Measurements from ENCODE around the gene GLB1L2. TPM values are rescaled to one million over a fixed set of nuclear protein-coding genes. Genes with fewer than 3 reads are reported as not detected.

The GLB1L2 gene
- total and polyA plus RNA-seq, 7 experiments from 2014 or later = 0.26 to 2.4 (median 1.4) TPM

- ChIA-PET POLR2A (no interaction called here), CTCF (interaction anchor here (0.7 kb wide), 1 partner anchor 12 kb away, joined by 4 read pairs; no protein-coding TSS in a partner anchor)
- H3K4me3 Mint-ChIP-seq = no peak overlapping the region
- H3K4me1 ChIP-seq (ENCODE audit: control insufficient read depth in 2 of 2, insufficient read depth in 2 of 2, low read length in 2 of 2) = no peaks in the 10 kb centered on the region
- intact Hi-C loops (cut with micrococcal nuclease) = no loop called here
- DNase-seq = no peak
- no peaks in the 10 kb centered on the region for H3K36me3 ChIP-seq (ENCODE audit: control insufficient read depth in 2 of 3, insufficient read depth in 3 of 3, low read length in 3 of 3)
- no peak for ATAC-seq
- H3K27me3 ChIP-seq (ENCODE audit: control insufficient read depth in 2 of 2, insufficient read depth in 2 of 2, low read length in 2 of 2) = no peaks in the 10 kb centered on the region
- H3K4me1 Mint-ChIP-seq = peaks cover 0 to 4% (median 0%) of the 10 kb centered on the region in 7 donors
- no peaks in the 10 kb centered on the region for H3K9me3 ChIP-seq (ENCODE audit: control insufficient read depth in 2 of 3, low read length in 3 of 3)
- no peaks in the 10 kb centered on the region for H3K36me3 Mint-ChIP-seq
- peaks cover 3 to 30% (median 10%) of the 10 kb centered on the region in 5 donors for H3K27me3 Mint-ChIP-seq
- no peak overlapping the region for H3K4me3 ChIP-seq (ENCODE audit: low read length)
- H3K9me3 Mint-ChIP-seq = no peaks in the 10 kb centered on the region
- H3K27ac Mint-ChIP-seq = no peak overlapping the region
- no peak overlapping the region for H3K27ac ChIP-seq (ENCODE audit: low read depth, low read length)
These were observed 67.0 kb downstream of the GLB1L2 start for GRCh38 chr11:134398644-134399292.

GRCh38 chr11:134399293-134399654 is 67.5 kb downstream of the GLB1L2 start:
- peaks cover 0 to 4% (median 0%) of the 10 kb centered on the region in 7 donors for H3K4me1 Mint-ChIP-seq
- Histone ChIP-seq H3K27ac (ENCODE audit: low read depth, low read length) (no peak overlapping the region), H3K9me3 (ENCODE audit: control insufficient read depth in 2 of 3, low read length in 3 of 3) (no peaks in the 10 kb centered on the region), H3K4me1 (ENCODE audit: control insufficient read depth in 2 of 2, insufficient read depth in 2 of 2, low read length in 2 of 2) (no peaks in the 10 kb centered on the region), H3K27me3 (ENCODE audit: control insufficient read depth in 2 of 2, insufficient read depth in 2 of 2, low read length in 2 of 2) (no peaks in the 10 kb centered on the region), H3K4me3 (ENCODE audit: low read length) (no peak overlapping the region), H3K36me3 (ENCODE audit: control insufficient read depth in 2 of 3, insufficient read depth in 3 of 3, low read length in 3 of 3) (no peaks in the 10 kb centered on the region)
- POLR2A ChIA-PET = no interaction called here
- CTCF ChIA-PET = interaction anchor here (0.7 kb wide), 1 partner anchor 12 kb away, joined by 4 read pairs; no protein-coding TSS in a partner anchor
- no peaks in the 10 kb centered on the region for H3K36me3 Mint-ChIP-seq
- no peak for DNase-seq
- no peaks in the 10 kb centered on the region for H3K9me3 Mint-ChIP-seq
- ATAC-seq = no peak
- no peak overlapping the region for H3K27ac Mint-ChIP-seq
- intact Hi-C loops (cut with micrococcal nuclease) = no loop called here
- no peak overlapping the region for H3K4me3 Mint-ChIP-seq
- peaks cover 3 to 30% (median 10%) of the 10 kb centered on the region in 5 donors for H3K27me3 Mint-ChIP-seq

GRCh38 chr11:134399996-134400395 is 68.2 kb downstream of the GLB1L2 start:
- no peaks in the 10 kb centered on the region for H3K36me3 Mint-ChIP-seq
- no peaks in the 10 kb centered on the region for H3K4me1 ChIP-seq (ENCODE audit: control insufficient read depth in 2 of 2, insufficient read depth in 2 of 2, low read length in 2 of 2)
- DNase-seq = no peak
- H3K9me3 Mint-ChIP-seq = no peaks in the 10 kb centered on the region
- H3K9me3 ChIP-seq (ENCODE audit: control insufficient read depth in 2 of 3, low read length in 3 of 3) = no peaks in the 10 kb centered on the region
- peaks cover 0 to 4% (median 0%) of the 10 kb centered on the region in 7 donors for H3K4me1 Mint-ChIP-seq
- H3K27me3 Mint-ChIP-seq = peaks cover 3 to 36% (median 15%) of the 10 kb centered on the region in 5 donors
- no peaks in the 10 kb centered on the region for H3K36me3 ChIP-seq (ENCODE audit: control insufficient read depth in 2 of 3, insufficient read depth in 3 of 3, low read length in 3 of 3)
- ChIA-PET POLR2A (no interaction called here), CTCF (no interaction called here)
- H3K4me3 Mint-ChIP-seq = no peak overlapping the region
- H3K27ac ChIP-seq (ENCODE audit: low read depth, low read length) = no peak overlapping the region
- ATAC-seq = no peak
- no peak overlapping the region for H3K27ac Mint-ChIP-seq
- intact Hi-C loops (cut with micrococcal nuclease) = no loop called here
- no peaks in the 10 kb centered on the region for H3K27me3 ChIP-seq (ENCODE audit: control insufficient read depth in 2 of 2, insufficient read depth in 2 of 2, low read length in 2 of 2)
- H3K4me3 ChIP-seq (ENCODE audit: low read length) = no peak overlapping the region

- no peaks in the 10 kb centered on the region for H3K9me3 ChIP-seq (ENCODE audit: control insufficient read depth in 2 of 3, low read length in 3 of 3)
- no peak overlapping the region for H3K27ac ChIP-seq (ENCODE audit: low read depth, low read length)
- H3K4me1 ChIP-seq (ENCODE audit: control insufficient read depth in 2 of 2, insufficient read depth in 2 of 2, low read length in 2 of 2) = no peaks in the 10 kb centered on the region
- Mint-ChIP-seq H3K9me3 (peaks cover 0 to 1% (median 0%) of the 10 kb centered on the region in 11 donors), H3K27ac (no peak overlapping the region), H3K27me3 (peaks cover 5 to 48% (median 19%) of the 10 kb centered on the region in 5 donors), H3K36me3 (no peaks in the 10 kb centered on the region), H3K4me1 (peaks cover 0 to 4% (median 0%) of the 10 kb centered on the region in 7 donors), H3K4me3 (no peak overlapping the region)
- DNase-seq = no peak
- intact Hi-C loops (cut with micrococcal nuclease) = no loop called here
- no peaks in the 10 kb centered on the region for H3K27me3 ChIP-seq (ENCODE audit: control insufficient read depth in 2 of 2, insufficient read depth in 2 of 2, low read length in 2 of 2)
- ChIA-PET CTCF (no interaction called here), POLR2A (no interaction called here)
- ATAC-seq = peak; percentile 12
- H3K4me3 ChIP-seq (ENCODE audit: low read length) = no peak overlapping the region
- no peaks in the 10 kb centered on the region for H3K36me3 ChIP-seq (ENCODE audit: control insufficient read depth in 2 of 3, insufficient read depth in 3 of 3, low read length in 3 of 3)
These were observed 70.3 kb downstream of the GLB1L2 start for GRCh38 chr11:134401825-134402809.

GRCh38 chr11:134402910-134403309 is 71.1 kb downstream of the GLB1L2 start:
- H3K36me3 ChIP-seq (ENCODE audit: control insufficient read depth in 2 of 3, insufficient read depth in 3 of 3, low read length in 3 of 3) = no peaks in the 10 kb centered on the region
- intact Hi-C loops (cut with micrococcal nuclease) = no loop called here
- no peak overlapping the region for H3K27ac ChIP-seq (ENCODE audit: low read depth, low read length)
- peaks cover 7 to 50% (median 27%) of the 10 kb centered on the region in 5 donors for H3K27me3 Mint-ChIP-seq
- CTCF ChIA-PET = no interaction called here
- H3K4me3 ChIP-seq (ENCODE audit: low read length) = no peak overlapping the region
- peaks cover 0 to 4% (median 0%) of the 10 kb centered on the region in 7 donors for H3K4me1 Mint-ChIP-seq
- H3K9me3 Mint-ChIP-seq = peaks cover 0 to 1% (median 0%) of the 10 kb centered on the region in 11 donors
- no peaks in the 10 kb centered on the region for H3K27me3 ChIP-seq (ENCODE audit: control insufficient read depth in 2 of 2, insufficient read depth in 2 of 2, low read length in 2 of 2)
- POLR2A ChIA-PET = no interaction called here
- no peak for DNase-seq
- H3K36me3 Mint-ChIP-seq = no peaks in the 10 kb centered on the region
- H3K9me3 ChIP-seq (ENCODE audit: control insufficient read depth in 2 of 3, low read length in 3 of 3) = no peaks in the 10 kb centered on the region
- H3K4me3 Mint-ChIP-seq = no peak overlapping the region
- ATAC-seq = no peak
- H3K27ac Mint-ChIP-seq = no peak overlapping the region
- no peaks in the 10 kb centered on the region for H3K4me1 ChIP-seq (ENCODE audit: control insufficient read depth in 2 of 2, insufficient read depth in 2 of 2, low read length in 2 of 2)

GRCh38 chr11:134404575-134405341 is 73.0 kb downstream of the GLB1L2 start:
- H3K4me1 ChIP-seq (ENCODE audit: control insufficient read depth in 2 of 2, insufficient read depth in 2 of 2, low read length in 2 of 2) = no peaks in the 10 kb centered on the region
- Mint-ChIP-seq H3K27me3 (peaks cover 12 to 52% (median 35%) of the 10 kb centered on the region in 5 donors), H3K27ac (no peak overlapping the region), H3K4me3 (no peak overlapping the region), H3K36me3 (peaks cover 0 to 2% (median 0%) of the 10 kb centered on the region in 5 donors), H3K4me1 (peaks cover 0 to 4% (median 2%) of the 10 kb centered on the region in 7 donors), H3K9me3 (peaks cover 0 to 2% (median 0%) of the 10 kb centered on the region in 11 donors)
- no peak for DNase-seq
- H3K36me3 ChIP-seq (ENCODE audit: control insufficient read depth in 2 of 3, insufficient read depth in 3 of 3, low read length in 3 of 3) = no peaks in the 10 kb centered on the region
- H3K9me3 ChIP-seq (ENCODE audit: control insufficient read depth in 2 of 3, low read length in 3 of 3) = no peaks in the 10 kb centered on the region
- no peak overlapping the region for H3K27ac ChIP-seq (ENCODE audit: low read depth, low read length)
- CTCF ChIA-PET = no interaction called here
- intact Hi-C loops (cut with micrococcal nuclease) = no loop called here
- POLR2A ChIA-PET = no interaction called here
- H3K4me3 ChIP-seq (ENCODE audit: low read length) = no peak overlapping the region
- no peaks in the 10 kb centered on the region for H3K27me3 ChIP-seq (ENCODE audit: control insufficient read depth in 2 of 2, insufficient read depth in 2 of 2, low read length in 2 of 2)
- no peak for ATAC-seq

Data from naive thymus-derived CD4-positive, alpha-beta T cell (primary cell).